IMR-90 (cell line): ENCODE results near the gene IL15RA. TPM values are rescaled to one million over a fixed set of nuclear protein-coding genes. Genes with fewer than 3 reads are reported as not detected.
A peak's percentile ranks its signal among the peaks of the same experiment; 100 is the strongest.

Source experiments
- ATAC-seq: fragments of 200-7000 bp; cut with Tn5 transposase; 2 replicates; pipeline ENCODE4 v1.9.1; 2020; ENCODE audit warnings: low read depth, mild to moderate bottlenecking, moderate library complexity
- BruUV-seq: library from RNA; stranded (reverse); fragments of 400-500 nt; replicated peaks from 2 replicates; lab custom pipeline; 2021; lab: Mats Ljungman, UMichigan
- CTCF ChIA-PET: fragments of 300-600 bp; formaldehyde crosslinking; extraction: SDS; loops from one replicate; lab custom pipeline; 2021; ENCODE audit warnings: antibody characterized with exemption; lab: Yijun Ruan, JAX
- POLR2A ChIA-PET: fragments of 300-600 bp; sonication (Branson Sonifier 250); formaldehyde crosslinking; loops from one replicate; lab custom pipeline; 2022; ENCODE audit warnings: antibody characterized with exemption; ENCODE audit not compliant: unreplicated experiment; lab: Charles Lee
- DNase-seq: peaks from one replicate; pipeline ENCODE4 v3.0.0; 2013
- H2AFZ ChIP-seq: replicated peaks from 2 replicates; pipeline ENCODE3; 2013; ENCODE audit warnings: low read length, mild to moderate bottlenecking; ENCODE audit not compliant: poor library complexity
- H2AK5ac ChIP-seq: 2 replicates; pipeline ENCODE4 v1.6.1; 2013; ENCODE audit warnings: low read depth, low read length, inconsistent platforms
- H2AK9ac ChIP-seq: replicated peaks from 2 replicates; pipeline ENCODE3; 2013; ENCODE audit warnings: mild to moderate bottlenecking, low read depth, low read length, moderate library complexity; ENCODE audit not compliant: poor library complexity
- H2BK120ac ChIP-seq: 2 replicates; pipeline ENCODE4 v1.6.1; 2013; ENCODE audit warnings: low read depth, low read length, inconsistent platforms
- H2BK15ac ChIP-seq: 3 replicates; pipeline ENCODE4 v1.6.1; 2013; ENCODE audit warnings: low read depth, low read length, inconsistent platforms
- H2BK20ac ChIP-seq: 2 replicates; pipeline ENCODE4 v1.6.1; 2013; ENCODE audit warnings: low read depth, mild to moderate bottlenecking, inconsistent platforms, low read length, moderate library complexity
- H2BK5ac ChIP-seq: 2 replicates; pipeline ENCODE4 v1.6.1; 2013; ENCODE audit warnings: mild to moderate bottlenecking, low read depth, low read length, inconsistent platforms; ENCODE audit not compliant: poor library complexity, severe bottlenecking
- H3K14ac ChIP-seq: replicated peaks from 2 replicates; pipeline ENCODE4 v1.6.1; 2013; ENCODE audit warnings: low read depth, low read length, inconsistent platforms
- H3K18ac ChIP-seq: 2 replicates; pipeline ENCODE4 v1.6.1; 2013; ENCODE audit warnings: low read depth, low read length, control low read depth
- H3K23ac ChIP-seq: 2 replicates; pipeline ENCODE4 v1.6.1; 2013; ENCODE audit warnings: low read depth, low read length, inconsistent platforms
- H3K27ac ChIP-seq: 2 replicates; pipeline ENCODE4 v1.5.1; 2013; ENCODE audit warnings: mild to moderate bottlenecking, control low read depth, low read length; ENCODE audit not compliant: insufficient read depth
- H3K27me3 ChIP-seq: 2 replicates; pipeline ENCODE4 v1.6.1; 2013; ENCODE audit warnings: low read length; ENCODE audit not compliant: control insufficient read depth, insufficient read depth
- H3K36me3 ChIP-seq: 2 replicates; pipeline ENCODE4 v1.6.1; 2013; ENCODE audit warnings: low read length, mixed read lengths; ENCODE audit not compliant: control insufficient read depth, insufficient read depth
- H3K4ac ChIP-seq: 2 replicates; pipeline ENCODE4 v1.6.1; 2013; ENCODE audit warnings: low read depth, low read length, inconsistent platforms
- H3K4me1 ChIP-seq: 2 replicates; pipeline ENCODE4 v1.6.1; 2013; ENCODE audit warnings: low read length, mixed read lengths; ENCODE audit not compliant: control insufficient read depth, insufficient read depth
- H3K4me2 ChIP-seq: 2 replicates; pipeline ENCODE4 v1.6.1; 2013; ENCODE audit warnings: low read depth, mild to moderate bottlenecking, control low read depth, low read length, moderate library complexity
- H3K4me3 ChIP-seq: 2 replicates; pipeline ENCODE4 v1.5.1; 2013; ENCODE audit warnings: low read depth, mild to moderate bottlenecking, control low read depth, low read length, moderate library complexity; ENCODE audit not compliant: insufficient read depth
- H3K56ac ChIP-seq: 2 replicates; pipeline ENCODE4 v1.6.1; 2013; ENCODE audit warnings: low read length, inconsistent platforms; ENCODE audit not compliant: insufficient read depth; ENCODE audit errors: extremely low read depth
- H3K79me1 ChIP-seq, 2 experiments: 2 replicates each; pipeline ENCODE4 v1.6.1; 2013; ENCODE audit warnings: low read length in 2 of 2, inconsistent platforms in 1 of 2, low read depth in 1 of 2
- H3K9ac ChIP-seq: 2 replicates; pipeline ENCODE4 v1.6.1; 2013; ENCODE audit warnings: low read depth, low read length, control low read depth
- H3K9me1 ChIP-seq: 2 replicates; pipeline ENCODE4 v1.6.1; 2013; ENCODE audit warnings: low read length, inconsistent platforms; ENCODE audit not compliant: insufficient read depth
- H3K9me3 ChIP-seq: 2 replicates; pipeline ENCODE4 v1.6.1; 2013; ENCODE audit warnings: low read length; ENCODE audit not compliant: control insufficient read depth, insufficient read depth
- H4K20me1 ChIP-seq: 2 replicates; pipeline ENCODE4 v1.6.1; 2013; ENCODE audit warnings: low read length, inconsistent platforms; ENCODE audit not compliant: insufficient read depth
- H4K5ac ChIP-seq: 2 replicates; pipeline ENCODE4 v1.6.1; 2013; ENCODE audit warnings: mild to moderate bottlenecking, low read depth, low read length, control low read depth
- H4K8ac ChIP-seq, 2 experiments: 2 replicates each; pipeline ENCODE4 v1.6.1; 2013; ENCODE audit warnings: low read depth in 2 of 2, low read length in 2 of 2, control low read depth in 1 of 2, inconsistent platforms in 1 of 2
- H4K91ac ChIP-seq: 2 replicates; pipeline ENCODE4 v1.6.1; 2013; ENCODE audit warnings: low read depth, low read length, inconsistent platforms; ENCODE audit not compliant: insufficient read depth
- BHLHE40 ChIP-seq: fragments of 150-350 bp; IDR thresholded peaks from 2 replicates; pipeline ENCODE4 v1.6.1; 2016; ENCODE audit warnings: mild to moderate bottlenecking, low read depth, low read length
- CEBPB ChIP-seq: IDR thresholded peaks from 2 replicates; pipeline ENCODE4 v1.6.1; 2012; ENCODE audit warnings: low read depth, low read length, improper control_type of control experiment
- CHD1 ChIP-seq: IDR thresholded peaks from 2 replicates; pipeline ENCODE4 v1.6.1; 2012; ENCODE audit warnings: low read depth, low read length, improper control_type of control experiment
- FOS ChIP-seq: fragments of 150-350 bp; IDR thresholded peaks from 2 replicates; pipeline ENCODE4 v1.6.1; 2016; ENCODE audit warnings: low read depth, low read length
- MAFK ChIP-seq: IDR thresholded peaks from 2 replicates; pipeline ENCODE4 v1.6.1; 2012; ENCODE audit warnings: low read depth, low read length, improper control_type of control experiment
- MAZ ChIP-seq: IDR thresholded peaks from 2 replicates; pipeline ENCODE4 v1.6.1; 2012; ENCODE audit warnings: low read depth, mild to moderate bottlenecking, low read length, improper control_type of control experiment, moderate library complexity, borderline replicate concordance
- MXI1 ChIP-seq: IDR thresholded peaks from 2 replicates; pipeline ENCODE4 v1.6.1; 2012; ENCODE audit warnings: low read depth, mild to moderate bottlenecking, low read length, moderate library complexity, borderline replicate concordance
- POLR2A ChIP-seq: IDR thresholded peaks from 2 replicates; pipeline ENCODE4 v1.6.1; 2012; ENCODE audit warnings: mild to moderate bottlenecking, low read depth, low read length
- RAD21 ChIP-seq: IDR thresholded peaks from 2 replicates; pipeline ENCODE4 v1.6.1; 2012; ENCODE audit warnings: low read length, improper control_type of control experiment
- RCOR1 ChIP-seq: IDR thresholded peaks from 2 replicates; pipeline ENCODE4 v1.6.1; 2012; ENCODE audit warnings: mild to moderate bottlenecking, low read length, improper control_type of control experiment; ENCODE audit not compliant: insufficient replicate concordance
- RFX5 ChIP-seq: IDR thresholded peaks from 2 replicates; pipeline ENCODE4 v1.8.0; 2012; ENCODE audit warnings: low read depth, mild to moderate bottlenecking, low read length, moderate library complexity
- SMC3 ChIP-seq: fragments of 150-350 bp; IDR thresholded peaks from 2 replicates; pipeline ENCODE4 v1.6.1; 2016; ENCODE audit warnings: low read depth, mild to moderate bottlenecking, antibody characterized with exemption, low read length, moderate library complexity
- WGBS, 2 experiments: methylation state at CpG; one replicate each; pipeline versions ENCODE4 v1.1.5 to v1.1.7; 2013; ENCODE audit warnings: missing lambda C conversion rate in 2 of 2; ENCODE audit not compliant: insufficient read length in 1 of 2; ENCODE audit errors: extremely low coverage in 2 of 2; 5-methylcytosine and 5-hydroxymethylcytosine counted together
- dilution Hi-C: fragments of 300-500 bp; cut with HindIII; formaldehyde crosslinking; loops from one replicate; pipeline ENCODE4 v1.14.3; 2018; ENCODE audit warnings: low sequenced_read_pairs; ENCODE audit not compliant: unreplicated experiment
- in situ Hi-C: fragments of 300-500 bp; cut with MboI; formaldehyde crosslinking; loops from 3 replicates; pipeline ENCODE4 v1.14.3; 2019; ENCODE audit warnings: low sequenced_read_pairs, inconsistent platforms, mixed read lengths
- intact Hi-C: fragments of 100-400 bp; cut with micrococcal nuclease; formaldehyde crosslinking; loops from 2 replicates; pipeline ENCODE4 v1.10.0; 2022
- polyA plus RNA-seq, 3 experiments: library from polyadenylated mRNA; depleted of rRNA; stranded (reverse); fragments of >200 nt; gene quantifications; 2 replicates each; pipeline ENCODE4 v1.2.3, GENCODE V29; 2012; ENCODE audit warnings: low replicate concordance in 1 of 3
- total RNA-seq: library from RNA; depleted of rRNA; stranded (reverse); fragments of >200 nt; gene quantifications from 2 replicates; pipeline ENCODE4 v1.2.3, GENCODE V29; 2012
- TF ChIP-seq, protein P1 (sequence below): fragments of 150-350 bp; IDR thresholded peaks from 2 replicates; pipeline ENCODE4 v1.6.1; 2017; ENCODE audit warnings: mild to moderate bottlenecking, antibody characterized with exemption, low read length, low read depth
- TF ChIP-seq, protein P2 (sequence below): conservative IDR thresholded peaks from 2 replicates; pipeline ENCODE4 v1.5.1; 2012; ENCODE audit warnings: mild to moderate bottlenecking, low read depth, low read length, improper control_type of control experiment
- TF ChIP-seq, protein P3 (sequence below): fragments of 150-350 bp; IDR thresholded peaks from 2 replicates; pipeline ENCODE4 v1.6.1; 2016; ENCODE audit warnings: low read depth, mild to moderate bottlenecking, low read length, moderate library complexity, borderline replicate concordance

IL15RA gene
- total and polyA plus RNA-seq, 2 of the 4 experiments (the other 2 are of a cell fraction) = 2.0 to 7.6 TPM

DNA sequence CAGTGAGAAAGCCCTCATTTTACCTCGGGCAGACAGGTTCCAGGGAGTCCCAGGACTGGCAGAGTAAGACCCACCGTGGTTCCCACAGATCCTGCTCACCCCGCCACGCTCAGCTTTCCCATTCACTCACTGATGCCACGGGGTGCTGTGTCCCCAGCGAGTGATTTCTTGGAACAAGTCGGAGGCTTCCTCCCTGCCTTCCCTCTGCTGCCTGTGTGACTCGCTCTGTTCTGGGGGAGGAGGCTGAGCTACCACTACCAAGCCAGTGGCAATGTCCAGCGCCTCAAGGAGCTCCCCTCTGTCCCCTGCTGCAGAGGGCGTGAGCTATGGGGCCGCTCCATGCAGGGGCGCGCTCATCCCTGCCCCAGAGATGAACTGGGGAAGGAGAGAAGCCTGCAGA, 12.6 kb downstream of the IL15RA start:
- Histone ChIP-seq H3K79me1 (peaks cover 3 to 47% of the 10 kb centered on the region in 2 experiments; a peak in 2 of 4 replicates), H2BK120ac (no peak overlapping the region), H4K8ac (no peak overlapping the region), H3K14ac (no peak overlapping the region), H4K5ac (no peak overlapping the region), H3K18ac (no peak overlapping the region), H2AFZ (peak overlapping the region; percentile 33), H2AK5ac (no peak overlapping the region), H2BK20ac (no peak overlapping the region), H3K36me3 (peaks cover 4% of the 10 kb centered on the region; the same call in 1 of the 2 replicates), H3K27ac (no peak overlapping the region), H3K23ac (no peak overlapping the region), H2AK9ac (peak overlapping the region; percentile 10), H3K27me3 (no peaks in the 10 kb centered on the region), H4K20me1 (no peaks in the 10 kb centered on the region), H2BK5ac (no peak overlapping the region), H3K9me1 (peaks cover 27% of the 10 kb centered on the region), H3K4me1 (peaks cover 8% of the 10 kb centered on the region), H3K9me3 (no peaks in the 10 kb centered on the region), H3K4me3 (no peak overlapping the region), H4K91ac (no peak overlapping the region), H3K4ac (no peak overlapping the region), H3K56ac (no peak overlapping the region), H3K9ac (no peak overlapping the region), H3K4me2 (no peak overlapping the region), H2BK15ac (no peak overlapping the region)
- DNase-seq (no peak), ATAC-seq (peak; percentile 22; the same call in 1 of the 2 replicates)
- 96% methylated on average over 4 of the region's 13 CpGs; no CpG with 5 or more reads in 1 of the 2 experiments for WGBS, 2 experiments
- in situ Hi-C loops = no loop called here
- BruUV-seq = no TSS peak
- dilution Hi-C loops = no loop called here
- ChIA-PET POLR2A (no interaction called here), CTCF (no interaction called here)
- TF ChIP-seq, protein P1, sequence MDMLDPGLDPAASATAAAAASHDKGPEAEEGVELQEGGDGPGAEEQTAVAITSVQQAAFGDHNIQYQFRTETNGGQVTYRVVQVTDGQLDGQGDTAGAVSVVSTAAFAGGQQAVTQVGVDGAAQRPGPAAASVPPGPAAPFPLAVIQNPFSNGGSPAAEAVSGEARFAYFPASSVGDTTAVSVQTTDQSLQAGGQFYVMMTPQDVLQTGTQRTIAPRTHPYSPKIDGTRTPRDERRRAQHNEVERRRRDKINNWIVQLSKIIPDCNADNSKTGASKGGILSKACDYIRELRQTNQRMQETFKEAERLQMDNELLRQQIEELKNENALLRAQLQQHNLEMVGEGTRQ = no peak
- no peak for TF ChIP-seq CEBPB
- TF ChIP-seq, protein P2, sequence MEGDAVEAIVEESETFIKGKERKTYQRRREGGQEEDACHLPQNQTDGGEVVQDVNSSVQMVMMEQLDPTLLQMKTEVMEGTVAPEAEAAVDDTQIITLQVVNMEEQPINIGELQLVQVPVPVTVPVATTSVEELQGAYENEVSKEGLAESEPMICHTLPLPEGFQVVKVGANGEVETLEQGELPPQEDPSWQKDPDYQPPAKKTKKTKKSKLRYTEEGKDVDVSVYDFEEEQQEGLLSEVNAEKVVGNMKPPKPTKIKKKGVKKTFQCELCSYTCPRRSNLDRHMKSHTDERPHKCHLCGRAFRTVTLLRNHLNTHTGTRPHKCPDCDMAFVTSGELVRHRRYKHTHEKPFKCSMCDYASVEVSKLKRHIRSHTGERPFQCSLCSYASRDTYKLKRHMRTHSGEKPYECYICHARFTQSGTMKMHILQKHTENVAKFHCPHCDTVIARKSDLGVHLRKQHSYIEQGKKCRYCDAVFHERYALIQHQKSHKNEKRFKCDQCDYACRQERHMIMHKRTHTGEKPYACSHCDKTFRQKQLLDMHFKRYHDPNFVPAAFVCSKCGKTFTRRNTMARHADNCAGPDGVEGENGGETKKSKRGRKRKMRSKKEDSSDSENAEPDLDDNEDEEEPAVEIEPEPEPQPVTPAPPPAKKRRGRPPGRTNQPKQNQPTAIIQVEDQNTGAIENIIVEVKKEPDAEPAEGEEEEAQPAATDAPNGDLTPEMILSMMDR = no peak
- TF ChIP-seq, protein P3, sequence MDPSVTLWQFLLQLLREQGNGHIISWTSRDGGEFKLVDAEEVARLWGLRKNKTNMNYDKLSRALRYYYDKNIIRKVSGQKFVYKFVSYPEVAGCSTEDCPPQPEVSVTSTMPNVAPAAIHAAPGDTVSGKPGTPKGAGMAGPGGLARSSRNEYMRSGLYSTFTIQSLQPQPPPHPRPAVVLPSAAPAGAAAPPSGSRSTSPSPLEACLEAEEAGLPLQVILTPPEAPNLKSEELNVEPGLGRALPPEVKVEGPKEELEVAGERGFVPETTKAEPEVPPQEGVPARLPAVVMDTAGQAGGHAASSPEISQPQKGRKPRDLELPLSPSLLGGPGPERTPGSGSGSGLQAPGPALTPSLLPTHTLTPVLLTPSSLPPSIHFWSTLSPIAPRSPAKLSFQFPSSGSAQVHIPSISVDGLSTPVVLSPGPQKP = no peak
- TF ChIP-seq BHLHE40 = no peak
- TF ChIP-seq RAD21 = no peak
- TF ChIP-seq FOS = no peak
- no peak for TF ChIP-seq CHD1
- TF ChIP-seq RFX5 = no peak
- no peak for TF ChIP-seq MAFK
- TF ChIP-seq POLR2A = no peak
- TF ChIP-seq MAZ = no peak
- no peak for TF ChIP-seq RCOR1
- TF ChIP-seq SMC3 = no peak
- no peak for TF ChIP-seq MXI1
- intact Hi-C loops = no loop called here
